Activated CD4-positive, alpha-beta T cell treated with anti-CD3 and anti-CD28 coated beads, Interleukin-2, amount 50 U/mL, for 4 hours (primary cell): ENCODE measurements around the gene NR0B1.

Experiments used
- DNase-seq, 2 experiments: peaks; one replicate each; pipeline ENCODE4 v3.0.0-alpha.2; 2020

Gene NR0B1

GRCh38 chrX:30262763-30263162 lies 46.4 kb downstream of the NR0B1 start:
- DNase-seq = no peak

- DNase-seq = no peak
Measured at GRCh38 chrX:30261012-30261411, 48.2 kb downstream of the NR0B1 start.

GRCh38 chrX:30259927-30260326 lies 49.3 kb downstream of the NR0B1 start:
- no peak for DNase-seq
